H9 (cell line): Measurements from ENCODE around the gene C1orf226. TPM values are rescaled to one million over a fixed set of nuclear protein-coding genes. Genes with fewer than 3 reads are reported as not detected.

Experiments
- DNase-seq: peaks from one replicate; pipeline ENCODE4 v3.0.0-alpha.2; 2017
- H2AFZ ChIP-seq: one replicate; pipeline ENCODE4 v1.6.1; 2013; ENCODE audit warnings: mild to moderate bottlenecking, low read length, control low read depth, moderate library complexity
- H2AK5ac ChIP-seq: 2 replicates; pipeline ENCODE4 v1.6.1; 2013; ENCODE audit warnings: low read length, control low read depth, mixed read lengths; ENCODE audit not compliant: insufficient read length
- H2BK120ac ChIP-seq: one replicate; pipeline ENCODE4 v1.6.1; 2013; ENCODE audit warnings: low read depth, mild to moderate bottlenecking, low read length, control low read depth, inconsistent platforms; ENCODE audit not compliant: poor library complexity, severe bottlenecking
- H2BK12ac ChIP-seq: 2 replicates; pipeline ENCODE4 v1.6.1; 2013; ENCODE audit warnings: low read length, control low read depth, mixed read lengths, low read depth; ENCODE audit not compliant: insufficient read length
- H2BK15ac ChIP-seq: 2 replicates; pipeline ENCODE4 v1.6.1; 2013; ENCODE audit warnings: low read depth, low read length, control low read depth
- H2BK20ac ChIP-seq: one replicate; pipeline ENCODE4 v1.6.1; 2013; ENCODE audit warnings: low read depth, mild to moderate bottlenecking, low read length, control low read depth, inconsistent platforms; ENCODE audit not compliant: poor library complexity, severe bottlenecking
- H2BK5ac ChIP-seq: 2 replicates; pipeline ENCODE4 v1.6.1; 2013; ENCODE audit warnings: low read length, control low read depth, mixed read lengths; ENCODE audit not compliant: insufficient read length
- H3K14ac ChIP-seq: 2 replicates; pipeline ENCODE4 v1.6.1; 2013; ENCODE audit warnings: low read length, control low read depth; ENCODE audit not compliant: insufficient read depth
- H3K18ac ChIP-seq: 2 replicates; pipeline ENCODE4 v1.6.1; 2013; ENCODE audit warnings: low read depth, mild to moderate bottlenecking, mixed read lengths, low read length, control low read depth; ENCODE audit not compliant: insufficient read length
- H3K23ac ChIP-seq: 2 replicates; pipeline ENCODE4 v1.6.1; 2013; ENCODE audit warnings: low read length, control low read depth, mixed read lengths, low read depth; ENCODE audit not compliant: insufficient read length
- H3K23me2 ChIP-seq: 2 replicates; pipeline ENCODE4 v1.6.1; 2013; ENCODE audit warnings: low read depth, mild to moderate bottlenecking, mixed read lengths, low read length, control low read depth; ENCODE audit not compliant: insufficient read length, poor library complexity, severe bottlenecking
- H3K27ac ChIP-seq: 2 replicates; pipeline ENCODE4 v1.5.1; 2013; ENCODE audit warnings: low read length, control low read depth, mixed read lengths, low read depth; ENCODE audit not compliant: insufficient read length
- H3K27me3 ChIP-seq: 2 replicates; pipeline ENCODE4 v1.6.1; 2013; ENCODE audit warnings: low read length, control low read depth, inconsistent platforms; ENCODE audit not compliant: insufficient read depth
- H3K4ac ChIP-seq: 2 replicates; pipeline ENCODE4 v1.6.1; 2013; ENCODE audit warnings: low read depth, mild to moderate bottlenecking, control low read depth, inconsistent platforms, low read length, moderate library complexity
- H3K4me1 ChIP-seq: 2 replicates; pipeline ENCODE4 v1.6.1; 2013; ENCODE audit warnings: low read length, control low read depth, inconsistent platforms; ENCODE audit not compliant: insufficient read depth
- H3K4me2 ChIP-seq: 2 replicates; pipeline ENCODE4 v1.6.1; 2013; ENCODE audit warnings: low read length, control low read depth, mixed read lengths; ENCODE audit not compliant: insufficient read length, insufficient read depth
- H3K56ac ChIP-seq: 2 replicates; pipeline ENCODE4 v1.6.1; 2013; ENCODE audit warnings: low read depth, mild to moderate bottlenecking, mixed read lengths, low read length, control low read depth; ENCODE audit not compliant: insufficient read length
- H3K79me1 ChIP-seq: 2 replicates; pipeline ENCODE4 v1.6.1; 2013; ENCODE audit warnings: low read depth, mild to moderate bottlenecking, moderate library complexity, low read length, control low read depth, inconsistent platforms; ENCODE audit not compliant: insufficient read depth, poor library complexity, severe bottlenecking
- H3K79me2 ChIP-seq: 2 replicates; pipeline ENCODE4 v1.6.1; 2013; ENCODE audit warnings: low read length, control low read depth, inconsistent platforms; ENCODE audit not compliant: insufficient read depth
- H3K9ac ChIP-seq: 2 replicates; pipeline ENCODE4 v1.6.1; 2013; ENCODE audit warnings: low read length, control low read depth, mixed read lengths; ENCODE audit not compliant: insufficient read length; ENCODE audit errors: extremely low read depth
- H3K9me3 ChIP-seq: one replicate; pipeline ENCODE4 v1.6.1; 2013; ENCODE audit warnings: low read depth, low read length, inconsistent platforms; ENCODE audit not compliant: control insufficient read depth
- H3T11ph ChIP-seq: one replicate; pipeline ENCODE4 v1.6.1; 2013; ENCODE audit warnings: mild to moderate bottlenecking, low read length, control low read depth, inconsistent platforms
- H4K20me1 ChIP-seq: one replicate; pipeline ENCODE4 v1.6.1; 2013; ENCODE audit not compliant: control insufficient read depth, insufficient read length, insufficient read depth
- H4K5ac ChIP-seq: 2 replicates; pipeline ENCODE4 v1.6.1; 2013; ENCODE audit warnings: low read depth, mild to moderate bottlenecking, mixed read lengths, low read length, control low read depth; ENCODE audit not compliant: insufficient read length
- H4K8ac ChIP-seq: replicated peaks from 2 replicates; pipeline ENCODE4 v1.6.1; 2013; ENCODE audit warnings: low read length, control low read depth, mixed read lengths, low read depth; ENCODE audit not compliant: insufficient read length
- H4K91ac ChIP-seq: 2 replicates; pipeline ENCODE4 v1.6.1; 2013; ENCODE audit warnings: low read depth, mild to moderate bottlenecking, moderate library complexity, mixed read lengths, low read length, control low read depth; ENCODE audit not compliant: insufficient read length
- H3K27ac Mint-ChIP-seq, 3 experiments: 2 replicates in 2 of 3; 3 replicates in 1 of 3; pipeline ENCODE4 v1.8.0; 2020 to 2021; ENCODE audit warnings: mixed read lengths in 3 of 3, mild to moderate bottlenecking in 1 of 3, moderate library complexity in 1 of 3
- H3K27me3 Mint-ChIP-seq: 2 replicates; pipeline ENCODE4 v1.8.0; 2021; ENCODE audit warnings: low read depth, mild to moderate bottlenecking, moderate library complexity, mixed read lengths
- H3K36me3 Mint-ChIP-seq, 3 experiments: 2 replicates in 2 of 3; 3 replicates in 1 of 3; pipeline ENCODE4 v1.8.0; 2020 to 2021; ENCODE audit warnings: low read depth in 3 of 3, mixed read lengths in 3 of 3; ENCODE audit not compliant: insufficient read depth in 1 of 3
- H3K4me1 Mint-ChIP-seq, 2 experiments: 2 replicates each; pipeline ENCODE4 v1.8.0; 2020; ENCODE audit warnings: mixed read lengths in 2 of 2
- H3K4me3 Mint-ChIP-seq, 2 experiments: 2 replicates in 1 of 2; 3 replicates in 1 of 2; pipeline ENCODE4 v1.8.0; 2020 to 2021; ENCODE audit warnings: mild to moderate bottlenecking in 2 of 2, mixed read lengths in 2 of 2, moderate library complexity in 1 of 2
- H3K9me3 Mint-ChIP-seq, 2 experiments: 2 replicates in 1 of 2; 3 replicates in 1 of 2; pipeline ENCODE4 v1.8.0; 2020; ENCODE audit warnings: mild to moderate bottlenecking in 2 of 2, mixed read lengths in 2 of 2, moderate library complexity in 1 of 2
- WGBS: extraction: QIAGEN DNeasy Blood & Tissue Kit; methylation state at CpG from one replicate; pipeline ENCODE4 v1.1.7; 2013; ENCODE audit warnings: missing lambda C conversion rate, low lambda C conversion rate, mixed read lengths; ENCODE audit not compliant: insufficient read length; ENCODE audit errors: extremely low coverage; 5-methylcytosine and 5-hydroxymethylcytosine counted together
- total RNA-seq: library from RNA; stranded (reverse); gene quantifications from 2 replicates; pipeline ENCODE4 v1.2.1, GENCODE V29; 2021
- TF ChIP-seq, protein P1 (sequence below): fragments of 200-600 bp; sonication (generic); conservative IDR thresholded peaks from 3 replicates; pipeline ENCODE4 v1.8.0; 2021; ENCODE audit warnings: antibody characterized with exemption, mild to moderate bottlenecking

Gene C1orf226
- total RNA-seq, 1 experiment from 2014 or later = 11.5 TPM

DNA sequence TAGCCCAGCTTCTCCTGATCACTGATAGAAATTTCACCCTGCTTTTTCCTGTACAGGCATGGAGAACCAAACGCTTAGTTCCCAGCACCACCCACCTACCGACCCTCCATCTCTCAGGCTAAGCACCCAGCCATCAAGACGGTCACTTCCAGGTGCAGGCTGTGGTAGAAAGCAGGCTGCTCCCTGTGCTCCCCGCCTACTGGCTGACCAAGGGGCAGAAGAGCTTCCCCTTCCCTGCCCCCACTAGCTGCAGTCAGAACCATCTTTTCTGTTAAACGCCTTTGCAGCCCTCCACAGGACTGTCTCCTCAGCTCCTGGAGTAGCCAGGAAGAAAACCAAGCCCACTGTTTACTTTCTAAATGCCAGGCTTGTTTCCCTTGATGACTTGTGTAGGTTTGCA, 27.8 kb upstream of the C1orf226 start:
- no peaks in the 10 kb centered on the region for H3K79me2 ChIP-seq
- no CpG with 5 or more reads among the region's 5 CpGs for WGBS
- H3K79me1 ChIP-seq = no peaks in the 10 kb centered on the region

More for the DNA sequence above, 27.8 kb upstream of the C1orf226 start:
- H3K9me3 Mint-ChIP-seq = no peaks in the 10 kb centered on the region
- no peak for DNase-seq
- no peaks in the 10 kb centered on the region for H3K27me3 Mint-ChIP-seq
- Histone ChIP-seq H2BK5ac (no peak overlapping the region), H2BK12ac (no peak overlapping the region), H3K27ac (no peak overlapping the region), H2BK20ac (no peak overlapping the region), H4K5ac (no peak overlapping the region), H3K18ac (no peak overlapping the region), H3K56ac (no peak overlapping the region), H4K20me1 (no peaks in the 10 kb centered on the region), H4K91ac (no peak overlapping the region), H3K23ac (no peak overlapping the region), H2AK5ac (no peak overlapping the region), H3K23me2 (no peaks in the 10 kb centered on the region), H3T11ph (no peak overlapping the region), H3K9ac (no peak overlapping the region), H2BK15ac (no peak overlapping the region), H3K9me3 (no peaks in the 10 kb centered on the region), H3K4me2 (no peak overlapping the region), H2AFZ (no peak overlapping the region), H3K27me3 (no peaks in the 10 kb centered on the region), H3K14ac (no peak overlapping the region), H4K8ac (no peak overlapping the region), H3K4ac (no peak overlapping the region), H2BK120ac (no peak overlapping the region), H3K4me1 (peaks cover 4% of the 10 kb centered on the region; the same call in 1 of the 2 replicates)
- peaks cover 6 to 9% (median 7%) of the 10 kb centered on the region in 3 experiments; a peak in 5 of 7 replicates for H3K36me3 Mint-ChIP-seq
- H3K4me3 Mint-ChIP-seq = no peak overlapping the region
- no peak overlapping the region for H3K27ac Mint-ChIP-seq
- TF ChIP-seq, protein P1, sequence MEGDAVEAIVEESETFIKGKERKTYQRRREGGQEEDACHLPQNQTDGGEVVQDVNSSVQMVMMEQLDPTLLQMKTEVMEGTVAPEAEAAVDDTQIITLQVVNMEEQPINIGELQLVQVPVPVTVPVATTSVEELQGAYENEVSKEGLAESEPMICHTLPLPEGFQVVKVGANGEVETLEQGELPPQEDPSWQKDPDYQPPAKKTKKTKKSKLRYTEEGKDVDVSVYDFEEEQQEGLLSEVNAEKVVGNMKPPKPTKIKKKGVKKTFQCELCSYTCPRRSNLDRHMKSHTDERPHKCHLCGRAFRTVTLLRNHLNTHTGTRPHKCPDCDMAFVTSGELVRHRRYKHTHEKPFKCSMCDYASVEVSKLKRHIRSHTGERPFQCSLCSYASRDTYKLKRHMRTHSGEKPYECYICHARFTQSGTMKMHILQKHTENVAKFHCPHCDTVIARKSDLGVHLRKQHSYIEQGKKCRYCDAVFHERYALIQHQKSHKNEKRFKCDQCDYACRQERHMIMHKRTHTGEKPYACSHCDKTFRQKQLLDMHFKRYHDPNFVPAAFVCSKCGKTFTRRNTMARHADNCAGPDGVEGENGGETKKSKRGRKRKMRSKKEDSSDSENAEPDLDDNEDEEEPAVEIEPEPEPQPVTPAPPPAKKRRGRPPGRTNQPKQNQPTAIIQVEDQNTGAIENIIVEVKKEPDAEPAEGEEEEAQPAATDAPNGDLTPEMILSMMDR = no peak
- peaks cover 18 to 22% of the 10 kb centered on the region in 2 experiments for H3K4me1 Mint-ChIP-seq
